Esophagus squamous epithelium (tissue), 4 donors: ENCODE measurements around the gene PTPN21.

Source experiments
- POLR2A ChIP-seq, 4 donors: fragments of 450-650 bp; IDR thresholded peaks; one replicate each; pipeline ENCODE4 v1.6.1; 2017; ENCODE audit warnings: antibody characterized with exemption in 4 of 4, mild to moderate bottlenecking in 4 of 4, moderate library complexity in 3 of 4
- TF ChIP-seq, protein P1 (sequence below), 6 experiments: fragments of 450-650 bp in 4 of 6; fragments of 200-600 bp in 2 of 6; sonication (generic) in 2 of 6; IDR thresholded peaks; one replicate each; pipeline ENCODE4 v1.5.1; 2016 to 2019; ENCODE audit warnings: antibody characterized with exemption in 6 of 6, mild to moderate bottlenecking in 4 of 6, moderate library complexity in 4 of 6

DNA sequence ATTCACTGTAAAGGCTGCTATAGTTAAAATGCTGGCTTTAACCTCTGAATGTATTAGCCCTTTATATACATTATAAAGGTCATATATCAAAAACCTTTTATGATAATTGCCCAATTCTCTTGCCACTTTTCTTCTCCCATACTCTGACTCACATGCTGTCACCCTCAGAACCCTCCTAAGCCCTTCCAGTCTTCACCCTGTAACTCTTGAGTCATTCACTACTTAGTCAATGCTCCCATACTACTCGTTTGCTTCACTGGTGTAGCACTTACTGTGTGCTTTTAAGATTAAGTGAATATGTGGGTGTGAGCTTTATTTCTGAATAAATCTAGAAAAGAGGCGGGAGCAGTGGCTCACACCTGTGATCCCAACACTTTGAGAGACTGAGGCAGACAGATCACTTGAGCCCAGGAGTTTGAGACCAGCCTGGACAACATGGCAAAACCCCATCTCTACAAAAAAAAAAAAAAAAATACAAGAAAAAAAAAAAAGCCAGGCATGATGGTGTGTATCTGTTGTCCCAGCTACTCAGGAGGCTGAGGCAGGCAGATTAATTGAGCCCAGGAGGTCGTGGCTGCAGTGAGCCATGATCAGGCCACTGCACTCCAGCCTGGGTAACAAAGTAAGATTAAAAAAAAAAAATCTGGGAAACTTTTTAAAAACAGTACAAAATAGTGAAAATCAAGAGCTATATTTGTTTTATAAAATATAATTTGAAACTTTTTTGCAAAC is 131.7 kb downstream of the PTPN21 start:
- TF ChIP-seq, protein P1, sequence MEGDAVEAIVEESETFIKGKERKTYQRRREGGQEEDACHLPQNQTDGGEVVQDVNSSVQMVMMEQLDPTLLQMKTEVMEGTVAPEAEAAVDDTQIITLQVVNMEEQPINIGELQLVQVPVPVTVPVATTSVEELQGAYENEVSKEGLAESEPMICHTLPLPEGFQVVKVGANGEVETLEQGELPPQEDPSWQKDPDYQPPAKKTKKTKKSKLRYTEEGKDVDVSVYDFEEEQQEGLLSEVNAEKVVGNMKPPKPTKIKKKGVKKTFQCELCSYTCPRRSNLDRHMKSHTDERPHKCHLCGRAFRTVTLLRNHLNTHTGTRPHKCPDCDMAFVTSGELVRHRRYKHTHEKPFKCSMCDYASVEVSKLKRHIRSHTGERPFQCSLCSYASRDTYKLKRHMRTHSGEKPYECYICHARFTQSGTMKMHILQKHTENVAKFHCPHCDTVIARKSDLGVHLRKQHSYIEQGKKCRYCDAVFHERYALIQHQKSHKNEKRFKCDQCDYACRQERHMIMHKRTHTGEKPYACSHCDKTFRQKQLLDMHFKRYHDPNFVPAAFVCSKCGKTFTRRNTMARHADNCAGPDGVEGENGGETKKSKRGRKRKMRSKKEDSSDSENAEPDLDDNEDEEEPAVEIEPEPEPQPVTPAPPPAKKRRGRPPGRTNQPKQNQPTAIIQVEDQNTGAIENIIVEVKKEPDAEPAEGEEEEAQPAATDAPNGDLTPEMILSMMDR (IDR thresholded peaks at IDR 0.05), result no peak
- no peak for TF ChIP-seq POLR2A (IDR thresholded peaks at IDR 0.05)
